IPS-20b (cell line): ENCODE results near the gene GPR39.

Source experiments
- H3K27ac ChIP-seq: one replicate; pipeline ENCODE4 v1.5.1; 2013; ENCODE audit warnings: low read length
- H3K27me3 ChIP-seq: 2 replicates; pipeline ENCODE4 v1.6.1; 2013; ENCODE audit warnings: mild to moderate bottlenecking, low read length, inconsistent platforms; ENCODE audit not compliant: insufficient read depth
- H3K36me3 ChIP-seq: 2 replicates; pipeline ENCODE4 v1.6.1; 2013; ENCODE audit warnings: low read depth, mild to moderate bottlenecking, inconsistent platforms, low read length, moderate library complexity; ENCODE audit not compliant: insufficient read depth
- H3K4me1 ChIP-seq: 2 replicates; pipeline ENCODE4 v1.6.1; 2013; ENCODE audit warnings: mild to moderate bottlenecking, control low read depth, inconsistent platforms, low read length, moderate library complexity; ENCODE audit not compliant: insufficient read depth
- H3K4me3 ChIP-seq: 2 replicates; pipeline ENCODE4 v1.5.1; 2013; ENCODE audit warnings: mild to moderate bottlenecking, low read length, inconsistent platforms
- H3K9ac ChIP-seq: 2 replicates; pipeline ENCODE4 v1.6.1; 2013; ENCODE audit warnings: low read depth, mild to moderate bottlenecking, inconsistent platforms, low read length, moderate library complexity
- H3K9me3 ChIP-seq: 2 replicates; pipeline ENCODE4 v1.6.1; 2013; ENCODE audit warnings: mild to moderate bottlenecking, low read depth, low read length, inconsistent platforms; ENCODE audit not compliant: insufficient read depth

The GPR39 gene

GRCh38 chr2:132632000-132632649 lies 215.5 kb downstream of the GPR39 start:
- Histone ChIP-seq H3K36me3 (no peaks in the 10 kb centered on the region), H3K9ac (no peak overlapping the region), H3K4me3 (no peak overlapping the region), H3K9me3 (no peaks in the 10 kb centered on the region), H3K27ac (no peak overlapping the region), H3K4me1 (peaks cover 8% of the 10 kb centered on the region), H3K27me3 (no peaks in the 10 kb centered on the region)

- Histone ChIP-seq H3K4me3 (no peak overlapping the region), H3K27ac (no peak overlapping the region), H3K4me1 (peaks cover 8% of the 10 kb centered on the region), H3K9ac (no peak overlapping the region), H3K27me3 (no peaks in the 10 kb centered on the region), H3K36me3 (no peaks in the 10 kb centered on the region), H3K9me3 (no peaks in the 10 kb centered on the region)
Observed at GRCh38 chr2:132633635-132634034, 217.0 kb downstream of the GPR39 start.

GRCh38 chr2:132636346-132636745 lies 219.7 kb downstream of the GPR39 start:
- no peaks in the 10 kb centered on the region for H3K36me3 ChIP-seq
- H3K27me3 ChIP-seq: no peaks in the 10 kb centered on the region
- no peak overlapping the region for H3K27ac ChIP-seq
- no peak overlapping the region for H3K4me3 ChIP-seq
- peaks cover 8% of the 10 kb centered on the region for H3K4me1 ChIP-seq
- H3K9me3 ChIP-seq: no peaks in the 10 kb centered on the region
- H3K9ac ChIP-seq: no peak overlapping the region

GRCh38 chr2:132638313-132639040 lies 221.9 kb downstream of the GPR39 start:
- Histone ChIP-seq H3K27me3 (no peaks in the 10 kb centered on the region), H3K4me1 (no peaks in the 10 kb centered on the region), H3K9me3 (no peaks in the 10 kb centered on the region), H3K27ac (no peak overlapping the region), H3K4me3 (no peak overlapping the region), H3K36me3 (no peaks in the 10 kb centered on the region), H3K9ac (no peak overlapping the region)

- H3K9ac ChIP-seq: no peak overlapping the region
- H3K4me3 ChIP-seq: no peak overlapping the region
- H3K9me3 ChIP-seq: no peaks in the 10 kb centered on the region
- no peak overlapping the region for H3K27ac ChIP-seq
- H3K4me1 ChIP-seq: no peaks in the 10 kb centered on the region
- H3K27me3 ChIP-seq: no peaks in the 10 kb centered on the region
- no peaks in the 10 kb centered on the region for H3K36me3 ChIP-seq
Observed at GRCh38 chr2:132640116-132640515, 223.5 kb downstream of the GPR39 start.

- Histone ChIP-seq H3K36me3 (no peaks in the 10 kb centered on the region), H3K9ac (no peak overlapping the region), H3K9me3 (no peaks in the 10 kb centered on the region), H3K27me3 (no peaks in the 10 kb centered on the region), H3K4me3 (no peak overlapping the region), H3K4me1 (peaks cover 8% of the 10 kb centered on the region; the same call in 1 of the 2 replicates), H3K27ac (no peak overlapping the region)
Observed at GRCh38 chr2:132641819-132642218, 225.2 kb downstream of the GPR39 start.

GRCh38 chr2:132642415-132642814 lies 225.8 kb downstream of the GPR39 start:
- H3K27ac ChIP-seq: no peak overlapping the region
- H3K9me3 ChIP-seq: no peaks in the 10 kb centered on the region
- H3K27me3 ChIP-seq: no peaks in the 10 kb centered on the region
- no peaks in the 10 kb centered on the region for H3K36me3 ChIP-seq
- H3K4me1 ChIP-seq: peaks cover 8% of the 10 kb centered on the region; the same call in 1 of the 2 replicates
- no peak overlapping the region for H3K9ac ChIP-seq
- H3K4me3 ChIP-seq: no peak overlapping the region

- Histone ChIP-seq H3K4me3 (no peak overlapping the region), H3K4me1 (peaks cover 8% of the 10 kb centered on the region; the same call in 1 of the 2 replicates), H3K9me3 (no peaks in the 10 kb centered on the region), H3K27ac (no peak overlapping the region), H3K27me3 (no peaks in the 10 kb centered on the region), H3K36me3 (no peaks in the 10 kb centered on the region), H3K9ac (no peak overlapping the region)
Observed at GRCh38 chr2:132645176-132645575, 228.6 kb downstream of the GPR39 start.

GRCh38 chr2:132645722-132646539 lies 229.3 kb downstream of the GPR39 start:
- Histone ChIP-seq H3K4me3 (no peak overlapping the region), H3K27me3 (no peaks in the 10 kb centered on the region), H3K9ac (no peak overlapping the region), H3K4me1 (peaks cover 8% of the 10 kb centered on the region; the same call in 1 of the 2 replicates), H3K27ac (no peak overlapping the region), H3K36me3 (no peaks in the 10 kb centered on the region), H3K9me3 (no peaks in the 10 kb centered on the region)

- no peaks in the 10 kb centered on the region for H3K27me3 ChIP-seq
- H3K9ac ChIP-seq: no peak overlapping the region
- H3K36me3 ChIP-seq: no peaks in the 10 kb centered on the region
- H3K4me3 ChIP-seq: no peak overlapping the region
- no peak overlapping the region for H3K27ac ChIP-seq
- no peaks in the 10 kb centered on the region for H3K9me3 ChIP-seq
- peaks cover 8% of the 10 kb centered on the region; the same call in 1 of the 2 replicates for H3K4me1 ChIP-seq
Observed at GRCh38 chr2:132646540-132647108, 230.0 kb downstream of the GPR39 start.

GRCh38 chr2:132651115-132652045 lies 234.8 kb downstream of the GPR39 start:
- H3K27ac ChIP-seq: no peak overlapping the region
- H3K9ac ChIP-seq: no peak overlapping the region
- no peak overlapping the region for H3K4me3 ChIP-seq
- peaks cover 19% of the 10 kb centered on the region for H3K4me1 ChIP-seq
- no peaks in the 10 kb centered on the region for H3K27me3 ChIP-seq
- no peaks in the 10 kb centered on the region for H3K9me3 ChIP-seq
- no peaks in the 10 kb centered on the region for H3K36me3 ChIP-seq
